H1 (cell line): ENCODE measurements around the gene TAS2R39. TPM values are rescaled to one million over a fixed set of nuclear protein-coding genes. Genes with fewer than 3 reads are reported as not detected.

ENCODE experiments used
- CTCF ChIA-PET: fragments of 300-600 bp; sonication (Branson Sonifier 250); formaldehyde crosslinking; loops from one replicate; lab custom pipeline; 2021; ENCODE audit not compliant: partially characterized antibody; lab: Charles Lee
- POLR2A ChIA-PET: fragments of 300-600 bp; sonication (Branson Sonifier 250); formaldehyde crosslinking; loops from one replicate; lab custom pipeline; 2021; ENCODE audit warnings: inconsistent platforms; ENCODE audit not compliant: partially characterized antibody; lab: Charles Lee
- DNase-seq, 2 experiments: peaks; one replicate each; pipeline versions ENCODE4 v3.0.0 to v3.0.0-alpha.2; 2010 to 2022; ENCODE audit warnings: low spot score in 2 of 2, low read depth in 1 of 2, mixed read lengths in 1 of 2
- FAIRE-seq: peaks from 2 replicates; lab custom pipeline; 2011; peaks lifted over from hg19 to GRCh38; lab: Jason Lieb, UNC
- H2AFZ ChIP-seq: 2 replicates; pipeline ENCODE4 v1.8.1; 2012; ENCODE audit warnings: low read length, inconsistent platforms
- H2AK5ac ChIP-seq: 2 replicates; pipeline ENCODE4 v1.6.1; 2013; ENCODE audit warnings: low read depth, low read length
- H2BK120ac ChIP-seq: replicated peaks from 2 replicates; pipeline ENCODE3; 2013; ENCODE audit warnings: low read depth, low read length, inconsistent platforms
- H2BK12ac ChIP-seq: 2 replicates; pipeline ENCODE4 v1.6.1; 2013; ENCODE audit warnings: low read depth, low read length
- H2BK15ac ChIP-seq: 2 replicates; pipeline ENCODE4 v1.6.1; 2013; ENCODE audit warnings: low read length
- H2BK20ac ChIP-seq: 2 replicates; pipeline ENCODE4 v1.6.1; 2013; ENCODE audit warnings: low read length
- H2BK5ac ChIP-seq: 2 replicates; pipeline ENCODE4 v1.6.1; 2013; ENCODE audit warnings: low read depth, low read length
- H3K14ac ChIP-seq: 2 replicates; pipeline ENCODE4 v1.6.1; 2013; ENCODE audit warnings: inconsistent platforms; ENCODE audit not compliant: insufficient read length
- H3K18ac ChIP-seq: 2 replicates; pipeline ENCODE4 v1.6.1; 2013; ENCODE audit warnings: low read length; ENCODE audit errors: extremely low read depth
- H3K23ac ChIP-seq: 2 replicates; pipeline ENCODE4 v1.6.1; 2013; ENCODE audit warnings: inconsistent platforms; ENCODE audit not compliant: insufficient read length
- H3K23me2 ChIP-seq: 2 replicates; pipeline ENCODE4 v1.6.1; 2013; ENCODE audit warnings: low read depth, low read length
- H3K27ac ChIP-seq: 2 replicates; pipeline ENCODE4 v1.6.1; 2011; ENCODE audit warnings: low read depth, low read length, inconsistent platforms
- H3K27me3 ChIP-seq, 4 experiments: replicated peaks in 1 of 4; 1 replicate in 1 of 4; 2 replicates in 3 of 4; pipeline versions ENCODE4 v1.6.1 to v1.8.1; 2011 to 2013; ENCODE audit warnings: low read length in 3 of 4, mild to moderate bottlenecking in 3 of 4, inconsistent platforms in 2 of 4, mixed read lengths in 2 of 4, moderate library complexity in 1 of 4; ENCODE audit not compliant: control insufficient read depth in 3 of 4, insufficient read depth in 3 of 4; ENCODE audit errors: extremely low read depth in 1 of 4
- H3K36me3 ChIP-seq, 4 experiments: 2 replicates each; pipeline versions ENCODE4 v1.6.1 to v1.8.1; 2011 to 2013; ENCODE audit warnings: mild to moderate bottlenecking in 4 of 4, low read length in 3 of 4, moderate library complexity in 2 of 4, control low read depth in 1 of 4, inconsistent platforms in 1 of 4; ENCODE audit not compliant: insufficient read depth in 4 of 4, control insufficient read depth in 2 of 4
- H3K4ac ChIP-seq: replicated peaks from 2 replicates; pipeline ENCODE3; 2013; ENCODE audit warnings: low read length, low read depth, mixed read lengths, inconsistent platforms; ENCODE audit not compliant: insufficient read length
- H3K4me1 ChIP-seq, 4 experiments: replicated peaks in 1 of 4; 1 replicate in 1 of 4; 2 replicates in 3 of 4; pipeline versions ENCODE4 v1.6.1 to v1.8.1; 2011 to 2013; ENCODE audit warnings: low read length in 3 of 4, inconsistent platforms in 2 of 4, mixed read lengths in 1 of 4; ENCODE audit not compliant: insufficient read depth in 4 of 4, control insufficient read depth in 3 of 4
- H3K4me2 ChIP-seq, 2 experiments: 2 replicates each; pipeline versions ENCODE4 v1.6.1 to v1.8.1; 2011 to 2013; ENCODE audit warnings: low read depth in 2 of 2, low read length in 2 of 2, control low read depth in 1 of 2, inconsistent platforms in 1 of 2, mild to moderate bottlenecking in 1 of 2; ENCODE audit not compliant: insufficient read depth in 1 of 2
- H3K4me3 ChIP-seq, 4 experiments: fragments of 200-600, 300-600 bp in 1 of 4; sonication (generic), shearing (Covaris generic), sonication (Bioruptor Twin) in 1 of 4; 2 replicates each; pipeline versions ENCODE4 v1.5.1 to v1.8.1; 2011 to 2016; ENCODE audit warnings: low read length in 4 of 4, low read depth in 3 of 4, control low read depth in 2 of 4, inconsistent platforms in 2 of 4, mild to moderate bottlenecking in 2 of 4, mixed read lengths in 1 of 4, moderate library complexity in 1 of 4; ENCODE audit not compliant: insufficient read depth in 2 of 4; ENCODE audit errors: extremely low read depth in 1 of 4
- H3K56ac ChIP-seq: replicated peaks from 2 replicates; pipeline ENCODE3; 2013; ENCODE audit warnings: low read depth, mild to moderate bottlenecking, mixed read lengths, low read length, inconsistent platforms; ENCODE audit not compliant: insufficient read length
- H3K79me1 ChIP-seq: 2 replicates; pipeline ENCODE4 v1.6.1; 2013; ENCODE audit warnings: low read depth, low read length, control low read depth
- H3K79me2 ChIP-seq, 2 experiments: 2 replicates each; pipeline versions ENCODE4 v1.6.1 to v1.8.1; 2012 to 2013; ENCODE audit warnings: low read length in 2 of 2, mild to moderate bottlenecking in 2 of 2, inconsistent platforms in 1 of 2; ENCODE audit not compliant: insufficient read depth in 2 of 2, control insufficient read depth in 1 of 2
- H3K9ac ChIP-seq, 4 experiments: replicated peaks in 1 of 4; 1 replicate in 1 of 4; 2 replicates in 3 of 4; pipeline versions ENCODE4 v1.6.1 to v1.8.1; 2011 to 2013; ENCODE audit warnings: low read depth in 3 of 4, low read length in 3 of 4, control low read depth in 2 of 4, mild to moderate bottlenecking in 2 of 4, moderate library complexity in 2 of 4, inconsistent platforms in 1 of 4; ENCODE audit errors: extremely low read depth in 1 of 4
- H3K9me3 ChIP-seq, 2 experiments: 2 replicates each; pipeline versions ENCODE4 v1.6.1 to v1.8.1; 2012 to 2013; ENCODE audit warnings: mild to moderate bottlenecking in 2 of 2, moderate library complexity in 2 of 2, control low read depth in 1 of 2, inconsistent platforms in 1 of 2, low read depth in 1 of 2, low read length in 1 of 2, mixed read lengths in 1 of 2; ENCODE audit not compliant: insufficient read depth in 2 of 2
- H4K20me1 ChIP-seq, 2 experiments: replicated peaks in 1 of 2; 2 replicates each; pipeline versions ENCODE3 to v1.8.1; 2011 to 2013; ENCODE audit warnings: inconsistent platforms in 2 of 2, low read length in 2 of 2, mild to moderate bottlenecking in 1 of 2; ENCODE audit not compliant: insufficient read depth in 2 of 2, control insufficient read depth in 1 of 2
- H4K5ac ChIP-seq: 2 replicates; pipeline ENCODE4 v1.6.1; 2013; ENCODE audit warnings: low read length, low read depth, mixed read lengths, inconsistent platforms; ENCODE audit not compliant: insufficient read length
- H4K8ac ChIP-seq: 2 replicates; pipeline ENCODE4 v1.8.0; 2013; ENCODE audit warnings: mild to moderate bottlenecking, moderate library complexity, low read length, inconsistent platforms; ENCODE audit not compliant: insufficient read depth; ENCODE audit errors: extremely low read depth
- H4K91ac ChIP-seq: replicated peaks from 2 replicates; pipeline ENCODE3; 2013; ENCODE audit warnings: low read length, mixed read lengths, inconsistent platforms; ENCODE audit not compliant: insufficient read length
- EGR1 ChIP-seq: IDR thresholded peaks from 2 replicates; pipeline ENCODE4 v1.6.1; 2011; ENCODE audit warnings: low read depth, low read length, borderline replicate concordance
- EZH2 ChIP-seq: fragments of 200-600 bp; sonication (generic); IDR thresholded peaks from 2 replicates; pipeline ENCODE4 v1.7.1; 2012; ENCODE audit warnings: low read depth, mild to moderate bottlenecking, moderate library complexity, low read length, inconsistent platforms; ENCODE audit not compliant: severe bottlenecking
- GTF2F1 ChIP-seq: IDR thresholded peaks from 2 replicates; pipeline ENCODE4 v1.6.1; 2012; ENCODE audit warnings: low read depth, low read length, improper control_type of control experiment, borderline replicate concordance
- HDAC2 ChIP-seq, 2 experiments: fragments of 300-600 bp in 1 of 2; sonication (generic) in 1 of 2; IDR thresholded peaks; 2 replicates each; pipeline ENCODE4 v1.6.1; 2011 to 2012; ENCODE audit warnings: low read depth in 2 of 2, low read length in 2 of 2, mild to moderate bottlenecking in 2 of 2, moderate library complexity in 2 of 2, borderline replicate concordance in 1 of 2, inconsistent platforms in 1 of 2
- POLR2AphosphoS5 ChIP-seq: IDR thresholded peaks from 2 replicates; pipeline ENCODE4 v1.6.1; 2011; ENCODE audit warnings: low read depth, low read length
- POU5F1 ChIP-seq: IDR thresholded peaks from 2 replicates; pipeline ENCODE4 v1.6.1; 2011; ENCODE audit warnings: low read depth, mild to moderate bottlenecking, low read length, moderate library complexity
- SIRT6 ChIP-seq: IDR thresholded peaks from one replicate; pipeline ENCODE4 v1.7.1; 2012; ENCODE audit warnings: low read length, inconsistent platforms
- SP2 ChIP-seq: IDR thresholded peaks from 2 replicates; pipeline ENCODE4 v1.6.1; 2012; ENCODE audit warnings: mild to moderate bottlenecking, low read length, inconsistent platforms
- SP4 ChIP-seq: IDR thresholded peaks from 2 replicates; pipeline ENCODE4 v1.6.1; 2012; ENCODE audit warnings: low read length, inconsistent platforms
- SUZ12 ChIP-seq: fragments of 200-600 bp; sonication (generic); IDR thresholded peaks from 2 replicates; pipeline ENCODE4 v1.6.1; 2012; ENCODE audit warnings: mild to moderate bottlenecking, inconsistent platforms, low read length, moderate library complexity, mixed read lengths
- TAF7 ChIP-seq: optimal IDR thresholded peaks from 2 replicates; pipeline ENCODE3; 2011; ENCODE audit warnings: low read depth, mild to moderate bottlenecking, inconsistent platforms, low read length, moderate library complexity, borderline replicate concordance
- TBP ChIP-seq: IDR thresholded peaks from 2 replicates; pipeline ENCODE4 v1.6.1; 2011; ENCODE audit warnings: low read depth, low read length, improper control_type of control experiment
- WGBS, 2 experiments: shearing (Covaris generic) in 1 of 2; methylation state at CpG; one replicate each; pipeline versions ENCODE4 v1.1.6 to v1.1.7; 2013 to 2015; ENCODE audit warnings: low lambda C conversion rate in 2 of 2, mixed read lengths in 2 of 2, inconsistent platforms in 1 of 2, low coverage in 1 of 2, missing lambda C conversion rate in 1 of 2; ENCODE audit not compliant: insufficient replicate concordance in 2 of 2, insufficient coverage in 1 of 2, insufficient read length in 1 of 2; ENCODE audit errors: extremely low coverage in 1 of 2, missing lambda C conversion rate in 1 of 2; 5-methylcytosine and 5-hydroxymethylcytosine counted together
- polyA plus RNA-seq, 7 experiments: library from polyadenylated mRNA; depleted of rRNA in 3 of 7; stranded (reverse) in 5 of 7; unstranded in 2 of 7; fragments of >200 nt in 5 of 7; fragments of 200-250 nt in 2 of 7; gene quantifications; 1 replicate in 5 of 7; 2 replicates in 1 of 7; 4 replicates in 1 of 7; pipeline versions ENCODE4 v1.2.1 to v1.2.3, GENCODE V29; 2011 to 2013; ENCODE audit warnings: missing spikeins in 2 of 7, mixed read lengths in 2 of 7
- total RNA-seq: library from RNA; stranded (reverse); fragmentation: NEBNext Ultra II Directional; extraction: Animal tissue kit (Norgen Biotek cat#: 25700); gene quantifications from 2 replicates; pipeline ENCODE4 v1.2.1, GENCODE V29; 2021
- TF ChIP-seq, protein P1 (sequence below): IDR thresholded peaks from 2 replicates; pipeline ENCODE4 v1.6.1; 2011; ENCODE audit warnings: low read depth, mild to moderate bottlenecking, low read length; ENCODE audit not compliant: insufficient read depth
- TF ChIP-seq, protein P2 (sequence below): IDR thresholded peaks from 2 replicates; pipeline ENCODE4 v1.6.1; 2012; ENCODE audit warnings: inconsistent platforms

TAS2R39 gene
- total and polyA plus RNA-seq, 2 of the 8 experiments (the other 6 are each of a cell fraction or from before 2014, with no cell fraction given): not detected

DNA sequence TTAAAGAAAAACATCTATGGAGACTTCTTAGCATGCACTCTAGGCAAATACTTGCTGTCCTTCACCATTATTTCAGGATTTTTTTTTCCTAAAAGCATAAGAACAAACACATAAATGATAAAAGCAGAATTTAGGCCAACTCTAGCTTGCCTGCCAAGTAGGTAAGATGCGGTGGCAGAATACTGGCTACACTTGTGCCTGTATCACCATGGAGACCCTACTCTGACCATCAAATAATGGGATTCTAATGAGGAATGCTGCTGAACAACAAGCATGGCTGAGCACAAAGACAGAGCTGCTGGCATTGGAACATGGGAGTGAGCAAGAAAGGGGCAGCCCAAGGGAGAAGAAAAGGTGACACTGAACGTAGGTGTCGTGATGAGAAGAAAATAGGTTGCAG is 20.2 kb downstream of the TAS2R39 start:
- Histone ChIP-seq H3K79me2 (no peaks in the 10 kb centered on the region), H3K9me3 (no peaks in the 10 kb centered on the region), H3K4me2 (no peak overlapping the region), H3K18ac (no peak overlapping the region), H3K23me2 (no peaks in the 10 kb centered on the region), H2BK12ac (no peak overlapping the region), H2BK15ac (no peak overlapping the region), H2BK20ac (no peak overlapping the region), H3K23ac (no peak overlapping the region), H3K56ac (no peak overlapping the region), H4K20me1 (no peaks in the 10 kb centered on the region), H3K4me3 (no peak overlapping the region), H3K27ac (no peak overlapping the region), H4K91ac (no peak overlapping the region), H2BK5ac (no peak overlapping the region), H2AK5ac (no peak overlapping the region), H3K79me1 (no peaks in the 10 kb centered on the region), H3K4ac (no peak overlapping the region), H3K14ac (no peak overlapping the region), H4K8ac (no peak overlapping the region), H2AFZ (0 out of 2 replicates have a peak overlapping the region, but pooled peaks have one; percentile 46), H3K27me3 (no peaks in the 10 kb centered on the region), H3K36me3 (no peaks in the 10 kb centered on the region), H2BK120ac (no peak overlapping the region), H4K5ac (no peak overlapping the region), H3K9ac (no peak overlapping the region), H3K4me1 (0 out of 7 replicates have a peak, but pooled peaks cover 0 to 3% (median 0%) of the 10 kb centered on the region in 4 experiments)
- ChIA-PET POLR2A (no interaction called here), CTCF (interaction anchor here (0.7 to 3.7 kb wide), 7 partner anchors 12 to 200 kb away, joined by 3 to 43 read pairs (median 3); no protein-coding TSS in a partner anchor)
- FAIRE-seq (no peak), DNase-seq (no peak)
- WGBS, 2 experiments: 91% methylated on average over 3 of the region's 3 CpGs; no CpG with 5 or more reads in 1 of the 2 experiments
- no peak for TF ChIP-seq TAF7
- TF ChIP-seq POLR2AphosphoS5: no peak
- TF ChIP-seq, protein P1, sequence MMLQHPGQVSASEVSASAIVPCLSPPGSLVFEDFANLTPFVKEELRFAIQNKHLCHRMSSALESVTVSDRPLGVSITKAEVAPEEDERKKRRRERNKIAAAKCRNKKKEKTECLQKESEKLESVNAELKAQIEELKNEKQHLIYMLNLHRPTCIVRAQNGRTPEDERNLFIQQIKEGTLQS: no peak
- no peak for TF ChIP-seq GTF2F1
- no peak for TF ChIP-seq HDAC2 (IDR thresholded peaks at IDR 0.05; ENCODE audit: borderline replicate concordance in 1 of 2, low read depth in 2 of 2, low read length in 2 of 2)
- TF ChIP-seq EGR1: no peak
- TF ChIP-seq, protein P2, sequence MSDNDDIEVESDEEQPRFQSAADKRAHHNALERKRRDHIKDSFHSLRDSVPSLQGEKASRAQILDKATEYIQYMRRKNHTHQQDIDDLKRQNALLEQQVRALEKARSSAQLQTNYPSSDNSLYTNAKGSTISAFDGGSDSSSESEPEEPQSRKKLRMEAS: no peak
- TF ChIP-seq SIRT6: no peak
- no peak for TF ChIP-seq TBP
- no peak for TF ChIP-seq SUZ12
- TF ChIP-seq SP2: no peak
- no peak for TF ChIP-seq POU5F1
- no peak for TF ChIP-seq SP4
- TF ChIP-seq EZH2: no peak
